Gastroesophageal sphincter (tissue), 4 donors: ENCODE data around the gene ERF. TPM values are rescaled to one million over a fixed set of nuclear protein-coding genes. Genes with fewer than 3 reads are reported as not detected.

Source experiments
- ATAC-seq: fragments of 150-250 bp; one replicate; pipeline ENCODE4 v1.9.1; 2016; ENCODE audit warnings: mild to moderate bottlenecking, moderate library complexity
- H3K27ac ChIP-seq, 4 donors: fragments of 200-600 bp; sonication (generic) in 3 of 4; 1 replicate in 3 of 4; 2 replicates in 1 of 4; pipeline ENCODE4 v1.5.1; 2016 to 2019
- H3K27me3 ChIP-seq: fragments of 200-600 bp; sonication (generic); one replicate; pipeline ENCODE4 v1.5.1; 2019
- H3K36me3 ChIP-seq, 2 donors: fragments of 200-600 bp; sonication (generic); one replicate each; pipeline ENCODE4 v1.5.1; 2019; ENCODE audit warnings: control low read depth in 1 of 2
- H3K4me1 ChIP-seq, 3 donors: fragments of 200-600 bp; sonication (generic); 1 replicate in 2 of 3; 2 replicates in 1 of 3; pipeline ENCODE4 v1.5.1; 2016 to 2019; ENCODE audit warnings: control low read depth in 2 of 3
- H3K4me3 ChIP-seq, 2 donors: fragments of 200-600 bp; sonication (generic); one replicate each; pipeline ENCODE4 v1.5.1; 2019; ENCODE audit warnings: mild to moderate bottlenecking in 1 of 2, moderate library complexity in 1 of 2
- H3K9me3 ChIP-seq, 3 donors: fragments of 200-600 bp; sonication (generic); one replicate each; pipeline ENCODE4 v1.5.1; 2017 to 2019; ENCODE audit warnings: control low read depth in 2 of 3
- CTCF ChIP-seq, 4 experiments: fragments of 200-600 bp in 2 of 4; fragments of 450-650 bp in 2 of 4; sonication (generic) in 1 of 4; IDR thresholded peaks; one replicate each; pipeline ENCODE4 v1.5.1; 2017 to 2019; ENCODE audit warnings: antibody characterized with exemption in 4 of 4, mild to moderate bottlenecking in 2 of 4, moderate library complexity in 2 of 4
- EP300 ChIP-seq: sonication (generic); formaldehyde crosslinking; IDR thresholded peaks from one replicate; pipeline ENCODE4 v1.6.1; 2017; ENCODE audit warnings: antibody characterized with exemption, mild to moderate bottlenecking
- POLR2A ChIP-seq, 2 donors: fragments of 450-650 bp; IDR thresholded peaks; one replicate each; pipeline ENCODE4 v1.6.1; 2017; ENCODE audit warnings: antibody characterized with exemption in 2 of 2, mild to moderate bottlenecking in 2 of 2, moderate library complexity in 1 of 2
- POLR2AphosphoS5 ChIP-seq: sonication (generic); formaldehyde crosslinking; IDR thresholded peaks from one replicate; pipeline ENCODE4 v1.6.1; 2017; ENCODE audit warnings: antibody characterized with exemption
- WGBS, 2 donors: methylation state at CpG; one replicate each; pipeline ENCODE4 v1.1.5; 2018; ENCODE audit warnings: low coverage in 1 of 2; 5-methylcytosine and 5-hydroxymethylcytosine counted together
- total RNA-seq, 4 donors: library from RNA; depleted of rRNA; stranded (reverse); fragments of >200 nt; gene quantifications; one replicate each; pipeline ENCODE4 v1.1.0, GENCODE V29; 2016

The ERF gene
- total RNA-seq, 4 donors from 2014 or later = 28.4 to 46.4 (median 39.9) TPM

- Histone ChIP-seq H3K4me1 (peaks cover 0 to 71% (median 28%) of the 10 kb centered on the region in 3 donors), H3K27ac (peak overlapping the region; percentile 88 to 97 (median 91)), H3K4me3 (peak overlapping the region; percentile 64 to 87), H3K36me3 (peaks cover 0 to 46% of the 10 kb centered on the region in 2 donors), H3K27me3 (no peaks in the 10 kb centered on the region), H3K9me3 (no peaks in the 10 kb centered on the region)
- TF ChIP-seq POLR2A (IDR thresholded peaks at IDR 0.05) (no peak), POLR2AphosphoS5 (no peak), CTCF (IDR thresholded peaks at IDR 0.05) (no peak), EP300 (no peak)
- WGBS, 2 donors = 10 to 14% methylated on average over 1 to 2 of the region's 3 CpGs
- no peak for ATAC-seq
These were observed 16.1 kb upstream of the ERF start for GRCh38 chr19:42271045-42271419.

- H3K4me3 ChIP-seq = peak overlapping the region; percentile 64 to 87
- 0% methylated on average over 3 of the region's 18 CpGs; no CpG with 5 or more reads in 1 of the 2 donors for WGBS, 2 donors
- H3K27ac ChIP-seq = peak overlapping the region; percentile 88 to 97 (median 91)
- no peak for ATAC-seq
- H3K4me1 ChIP-seq = peaks cover 0 to 66% (median 28%) of the 10 kb centered on the region in 3 donors
- no peaks in the 10 kb centered on the region for H3K9me3 ChIP-seq
- H3K27me3 ChIP-seq = no peaks in the 10 kb centered on the region
- peaks cover 0 to 41% of the 10 kb centered on the region in 2 donors for H3K36me3 ChIP-seq
- TF ChIP-seq POLR2AphosphoS5 (peak; percentile 30), CTCF (IDR thresholded peaks at IDR 0.05) (peak in 1 of 4 experiments; percentile 3), EP300 (no peak), POLR2A (IDR thresholded peaks at IDR 0.05) (no peak)
These were observed 15.6 kb upstream of the ERF start for GRCh38 chr19:42270346-42271044.

- Histone ChIP-seq H3K9me3 (no peaks in the 10 kb centered on the region), H3K36me3 (peaks cover 0 to 35% of the 10 kb centered on the region in 2 donors), H3K4me1 (peaks cover 0 to 58% (median 23%) of the 10 kb centered on the region in 3 donors), H3K27ac (peak overlapping the region; percentile 88 to 97 (median 91)), H3K4me3 (peak overlapping the region; percentile 64 to 87), H3K27me3 (no peaks in the 10 kb centered on the region)
- ATAC-seq = no peak
- no peak for TF ChIP-seq POLR2AphosphoS5
- TF ChIP-seq CTCF (IDR thresholded peaks at IDR 0.05) = no peak
- TF ChIP-seq POLR2A (IDR thresholded peaks at IDR 0.05) = no peak
- TF ChIP-seq EP300 = no peak
- WGBS, 2 donors = 18% methylated on average over 5 to 10 of the region's 10 CpGs
These were observed 14.8 kb upstream of the ERF start for GRCh38 chr19:42269478-42270345.

GRCh38 chr19:42268704-42269477, 14.0 kb upstream of the ERF start, which contains the start of gene CIC:
TSS of gene CIC (plus strand) at chr19:42269252. CDS start at chr19:42271784, 2,532 bp downstream.
- peak in 1 of 4 experiments; percentile 15 for TF ChIP-seq CTCF (IDR thresholded peaks at IDR 0.05)
- no peak for TF ChIP-seq EP300
- TF ChIP-seq POLR2AphosphoS5 = no peak
- no peak for TF ChIP-seq POLR2A (IDR thresholded peaks at IDR 0.05)
- Histone ChIP-seq H3K27me3 (no peaks in the 10 kb centered on the region), H3K4me3 (peak within 1 kb of the TSS; percentile 71 to 87), H3K27ac (peak within 1 kb of the TSS; percentile 92 to 99 (median 98)), H3K9me3 (no peaks in the 10 kb centered on the region), H3K36me3 (peaks cover 0 to 26% of the 10 kb centered on the region in 2 donors), H3K4me1 (peaks cover 0 to 50% (median 23%) of the 10 kb centered on the region in 3 donors)
- ATAC-seq = peak; percentile 92
- 0% methylated on average over 3 to 11 of the region's 52 CpGs for WGBS, 2 donors
